ENCODE measurements around the gene MYD88.

Gene MYD88

GRCh38 chr3:38114052-38114874 lies 24.2 kb upstream of the MYD88 start:
- no peak for DNase-seq

- DNase-seq, result no peak
Measured at GRCh38 chr3:38114875-38115644, 23.4 kb upstream of the MYD88 start.

GRCh38 chr3:38115645-38116427 lies 22.6 kb upstream of the MYD88 start:
- no peak for DNase-seq

GRCh38 chr3:38116471-38117162 lies 21.8 kb upstream of the MYD88 start:
- DNase-seq, result no peak

- no peak for DNase-seq
Measured at GRCh38 chr3:38117163-38117716, 21.2 kb upstream of the MYD88 start.

- DNase-seq, result peak; percentile 78
Measured at GRCh38 chr3:38117748-38118420, 20.6 kb upstream of the MYD88 start.

GRCh38 chr3:38118421-38119247 lies 19.8 kb upstream of the MYD88 start:
- DNase-seq, result no peak

GRCh38 chr3:38119248-38119544 lies 19.3 kb upstream of the MYD88 start:
- DNase-seq, result no peak

GRCh38 chr3:38119821-38120692 lies 18.4 kb upstream of the MYD88 start:
- DNase-seq, result no peak

GRCh38 chr3:38120693-38121450 lies 17.6 kb upstream of the MYD88 start:
- no peak for DNase-seq

- DNase-seq, result no peak
Measured at GRCh38 chr3:38121451-38121831, 17.0 kb upstream of the MYD88 start.

GRCh38 chr3:38121832-38122461 lies 16.5 kb upstream of the MYD88 start:
- no peak for DNase-seq

GRCh38 chr3:38122712-38123290 lies 15.7 kb upstream of the MYD88 start:
- no peak for DNase-seq

- DNase-seq, result no peak
Measured at GRCh38 chr3:38124324-38125122, 13.9 kb upstream of the MYD88 start.

GRCh38 chr3:38125305-38126120 lies 12.9 kb upstream of the MYD88 start:
- DNase-seq, result no peak

- DNase-seq, result no peak
Measured at GRCh38 chr3:38126121-38126892, 12.2 kb upstream of the MYD88 start.
